Activated CD8-positive, alpha-beta memory T cell treated with anti-CD3 and anti-CD28 coated beads, Interleukin-2, amount 50 U/mL, for 1 hour (primary cell): ENCODE results near the gene PDHX.

ENCODE experiments used
- DNase-seq: peaks from one replicate; pipeline ENCODE4 v3.0.0-alpha.2; 2020; ENCODE audit errors: extremely low read depth

Gene PDHX

DNA sequence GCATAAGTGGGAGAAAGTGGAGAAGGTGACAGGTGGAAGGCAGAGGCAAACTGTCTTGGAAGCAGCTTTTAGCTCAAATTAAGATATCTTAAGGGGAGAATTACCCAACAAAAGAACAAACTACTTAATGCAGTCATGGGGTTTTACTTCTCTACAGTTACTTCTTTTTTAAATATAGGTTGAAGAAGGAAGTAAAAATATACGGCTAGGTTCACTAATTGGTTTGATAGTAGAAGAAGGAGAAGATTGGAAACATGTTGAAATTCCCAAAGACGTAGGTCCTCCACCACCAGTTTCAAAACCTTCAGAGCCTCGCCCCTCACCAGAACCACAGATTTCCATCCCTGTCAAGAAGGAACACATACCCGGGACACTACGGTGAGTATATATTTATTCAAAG lies 40.8 kb downstream of the PDHX start:
- no peak for DNase-seq

DNA sequence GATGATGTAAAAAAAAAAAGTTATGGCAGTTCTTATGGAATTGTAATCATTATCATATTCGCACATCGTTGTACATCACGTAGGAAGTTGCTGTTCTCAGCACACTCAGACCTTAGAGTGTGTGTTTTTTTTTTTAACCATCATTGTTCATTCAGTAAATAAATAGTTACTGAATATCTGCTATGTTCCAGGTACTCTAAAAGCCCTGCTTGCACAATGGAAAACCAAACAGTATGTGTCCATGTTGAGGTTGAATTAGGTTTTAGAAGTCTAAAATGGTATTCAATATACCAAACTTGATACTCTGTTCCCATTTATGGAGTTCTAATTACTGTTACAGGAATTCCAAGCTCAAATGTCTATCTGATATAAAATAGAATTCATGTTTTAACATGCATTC lies 41.2 kb downstream of the PDHX start:
- no peak for DNase-seq

DNA sequence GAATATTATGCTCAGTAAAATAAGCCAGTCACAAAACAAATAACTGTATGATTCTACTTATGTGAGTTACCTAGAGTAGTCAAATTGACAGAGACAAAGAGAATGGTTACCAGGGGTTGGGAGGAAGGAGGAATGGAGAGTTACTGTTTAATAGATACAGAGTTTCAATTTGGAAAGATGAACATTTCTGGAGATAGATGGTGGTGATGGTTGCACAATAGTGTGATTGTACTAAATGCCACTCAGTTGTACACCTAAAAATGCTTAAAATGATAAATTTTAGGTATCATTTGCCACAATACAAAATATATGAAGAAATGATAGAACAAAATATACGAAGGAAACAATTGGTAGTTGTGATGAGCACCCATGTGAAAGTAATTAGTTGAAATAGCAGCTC lies 43.4 kb downstream of the PDHX start:
- DNase-seq = no peak

DNA sequence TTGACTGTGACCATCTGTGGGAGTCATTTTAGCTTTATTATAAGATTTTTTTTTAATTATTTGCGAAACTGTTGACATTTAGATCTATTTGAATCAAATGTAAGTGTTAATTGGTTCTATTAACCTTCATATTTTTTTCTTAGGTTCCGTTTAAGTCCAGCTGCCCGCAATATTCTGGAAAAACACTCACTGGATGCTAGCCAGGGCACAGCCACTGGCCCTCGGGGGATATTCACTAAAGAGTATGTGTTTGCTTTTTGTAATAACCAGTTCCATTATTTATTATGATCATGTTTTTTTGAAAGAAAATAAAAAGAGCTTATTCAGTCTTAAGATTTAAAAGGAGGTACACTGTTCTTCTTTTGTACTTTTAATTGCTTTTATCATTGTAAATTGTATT lies 43.9 kb downstream of the PDHX start:
- DNase-seq = no peak

DNA sequence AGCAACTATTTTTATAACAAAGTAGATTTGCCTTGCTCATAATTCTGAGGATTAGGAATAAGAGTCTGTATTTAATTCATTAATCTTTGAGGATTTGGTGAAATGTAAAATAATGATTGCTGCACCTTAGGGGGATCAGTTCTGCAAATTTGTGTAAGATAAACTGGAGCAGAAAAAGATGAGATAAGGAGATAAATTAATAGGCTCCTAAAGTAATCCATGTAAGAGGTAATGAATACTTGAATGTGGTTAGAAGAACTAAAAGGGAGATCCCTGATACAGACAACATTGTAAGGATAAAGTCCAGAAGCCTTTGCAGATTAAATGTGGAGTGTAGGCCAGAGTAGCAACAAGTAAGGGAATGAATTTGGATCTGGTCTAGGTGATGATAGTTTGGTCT lies 45.6 kb downstream of the PDHX start:
- DNase-seq = no peak

DNA sequence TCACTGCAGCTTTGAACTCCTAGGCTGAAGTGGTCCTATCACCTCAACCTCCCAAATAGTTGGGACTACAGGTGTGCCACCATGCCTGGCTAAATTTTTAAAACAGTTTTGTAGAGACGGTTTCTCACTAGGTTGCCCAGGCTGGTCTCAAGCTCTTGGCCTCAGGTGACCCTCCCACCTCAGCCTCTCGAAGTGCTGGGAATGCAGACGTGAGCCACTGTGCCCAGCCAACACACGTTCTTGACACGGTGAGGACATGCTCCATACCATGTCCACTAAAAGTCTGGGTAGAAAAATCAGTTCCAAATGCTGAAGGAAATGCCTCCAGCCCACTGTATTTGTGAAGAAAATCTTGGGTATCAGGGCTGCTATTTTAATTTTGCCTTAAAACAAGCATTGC lies 46.9 kb downstream of the PDHX start:
- DNase-seq = no peak

DNA sequence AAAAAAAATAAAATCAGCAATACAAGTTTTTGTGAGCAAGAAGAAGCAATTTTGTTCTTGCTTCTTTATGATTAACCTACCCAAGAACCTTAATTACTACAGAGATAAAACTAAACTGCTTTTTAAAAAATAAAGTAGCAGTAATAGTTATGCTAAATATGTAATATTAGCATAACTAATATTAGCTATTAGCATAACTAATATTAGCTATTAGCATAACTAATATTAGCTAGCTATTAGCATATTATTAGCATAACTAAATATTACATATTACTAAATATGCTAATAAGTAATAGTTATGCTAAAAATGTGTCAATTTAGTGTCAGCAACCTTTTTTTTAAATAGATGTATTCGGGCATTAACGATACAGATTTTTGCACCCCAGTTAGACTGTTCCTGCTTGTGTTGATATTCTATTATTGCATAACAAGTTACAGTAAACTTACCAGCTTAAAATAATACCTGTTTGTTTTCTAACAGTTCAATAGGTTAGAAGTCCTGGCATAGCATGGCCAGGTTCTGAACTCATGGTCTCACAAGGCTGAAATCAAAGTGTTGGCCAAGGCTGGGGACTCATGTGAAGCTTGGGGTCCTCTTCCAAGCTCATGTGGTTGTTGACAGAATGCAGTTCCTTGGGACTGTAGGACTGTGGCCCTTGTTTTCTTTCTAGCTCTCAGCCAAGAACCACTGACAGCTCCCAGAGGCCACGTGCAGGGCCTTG lies 48.4 kb downstream of the PDHX start:
- DNase-seq = no peak

DNA sequence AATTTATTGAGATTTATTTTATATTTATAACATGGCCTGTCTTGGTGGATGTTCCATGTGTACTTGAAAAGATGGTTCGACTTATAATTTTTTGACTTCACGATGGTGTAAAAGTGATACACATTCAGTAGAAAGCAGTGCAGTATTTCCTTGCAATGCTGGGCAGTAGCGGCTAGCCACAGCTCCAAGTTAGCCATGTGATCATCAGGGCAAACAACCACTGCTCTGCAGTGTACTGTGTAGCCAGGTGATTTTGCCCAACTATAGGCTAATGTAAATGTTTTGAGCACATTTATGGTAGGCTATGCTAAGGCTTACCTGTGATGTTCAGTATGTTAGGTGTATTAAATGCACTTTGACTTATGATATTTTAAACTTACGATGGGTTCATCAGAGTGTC lies 52.4 kb downstream of the PDHX start:
- DNase-seq = no peak

DNA sequence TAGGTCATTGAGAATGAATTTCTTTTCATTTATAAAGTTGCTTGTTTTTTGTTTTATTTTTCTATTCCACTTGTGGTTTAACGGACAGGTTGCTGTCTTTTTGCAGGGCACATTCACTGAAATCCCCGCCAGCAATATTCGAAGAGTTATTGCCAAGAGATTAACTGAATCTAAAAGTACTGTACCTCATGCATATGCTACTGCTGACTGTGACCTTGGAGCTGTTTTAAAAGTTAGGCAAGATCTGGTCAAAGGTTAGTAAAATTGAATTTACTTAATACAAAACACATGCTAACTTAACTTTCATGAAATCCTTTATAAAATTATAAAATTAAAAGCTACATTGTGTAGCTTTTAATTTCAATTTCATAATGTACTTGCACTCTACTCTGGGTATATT lies 53.6 kb downstream of the PDHX start:
- no peak for DNase-seq

DNA sequence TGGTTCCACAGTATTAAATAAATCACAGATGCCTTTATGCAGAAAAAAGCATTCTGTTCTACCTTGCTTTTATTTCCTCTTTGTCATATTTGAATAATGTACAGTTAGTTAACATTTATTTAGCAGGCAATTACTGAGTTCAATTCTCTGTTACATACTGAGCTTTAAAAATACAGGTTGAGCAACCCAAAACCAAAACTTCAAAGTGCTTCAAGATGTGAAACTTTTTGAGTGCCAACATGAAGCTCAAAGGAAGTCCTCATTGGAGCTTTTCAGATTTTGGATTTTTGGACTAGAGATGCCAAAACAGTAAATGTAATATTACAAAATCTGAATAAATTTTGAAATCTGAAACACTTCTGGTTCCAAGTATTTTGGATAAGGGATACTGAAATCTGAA lies 54.1 kb downstream of the PDHX start:
- no peak for DNase-seq

DNA sequence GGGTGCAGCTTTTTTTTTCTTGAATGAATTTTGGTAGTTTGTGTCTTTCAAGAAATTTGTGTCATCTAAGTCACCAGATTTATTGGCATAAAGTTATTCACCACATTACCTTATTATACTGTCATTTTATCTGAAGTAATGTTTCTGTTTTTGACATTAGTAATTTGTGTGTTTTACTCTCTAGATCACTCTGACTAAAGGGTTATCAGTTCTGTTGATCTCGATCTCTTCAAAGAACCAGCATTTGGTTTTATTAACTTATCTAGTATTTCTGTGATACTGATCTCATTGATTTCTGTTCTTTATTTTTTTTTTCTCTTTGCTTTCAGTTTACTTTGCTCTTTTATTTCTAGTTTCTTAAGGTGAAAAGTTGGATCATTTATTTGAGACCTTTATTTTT lies 55.5 kb downstream of the PDHX start:
- DNase-seq = no peak

DNA sequence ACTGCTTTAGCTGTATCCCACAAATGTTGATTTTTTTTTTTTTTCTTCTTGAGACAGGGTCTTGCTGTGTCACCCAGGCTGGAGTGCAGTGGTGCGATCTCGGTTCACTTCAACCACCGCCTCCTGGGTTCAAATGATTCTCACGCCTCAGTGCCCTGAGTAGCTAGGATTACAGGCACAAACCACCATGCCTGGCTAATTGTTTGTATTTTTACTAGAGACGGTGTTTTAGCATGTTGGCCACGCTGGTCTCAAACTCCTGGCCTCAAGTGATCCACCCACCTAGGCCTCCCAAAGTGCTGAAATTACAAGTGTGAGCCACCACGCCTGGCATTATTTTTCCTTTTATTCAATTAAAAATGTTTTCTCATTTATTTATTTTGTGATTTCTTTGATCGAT lies 55.9 kb downstream of the PDHX start:
- no peak for DNase-seq

DNA sequence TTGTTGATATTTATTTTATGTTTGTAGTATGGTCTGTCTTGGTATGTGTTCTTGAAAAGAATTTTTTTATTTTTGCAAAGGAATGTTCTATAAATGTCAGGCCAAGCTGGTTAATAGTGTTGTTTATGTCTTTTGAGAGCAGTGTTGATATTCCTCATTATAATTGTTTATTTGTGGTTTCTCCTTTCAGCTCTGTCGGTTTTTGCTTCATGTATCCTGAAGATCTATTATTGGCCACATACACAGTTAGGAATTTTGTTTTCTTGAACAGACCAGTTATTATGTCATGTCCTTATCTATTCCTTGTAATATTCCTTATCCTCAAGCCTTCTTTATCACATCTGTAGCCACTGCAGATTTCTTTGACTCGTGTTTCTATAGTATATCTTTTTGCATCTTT lies 56.5 kb downstream of the PDHX start:
- no peak for DNase-seq

DNA sequence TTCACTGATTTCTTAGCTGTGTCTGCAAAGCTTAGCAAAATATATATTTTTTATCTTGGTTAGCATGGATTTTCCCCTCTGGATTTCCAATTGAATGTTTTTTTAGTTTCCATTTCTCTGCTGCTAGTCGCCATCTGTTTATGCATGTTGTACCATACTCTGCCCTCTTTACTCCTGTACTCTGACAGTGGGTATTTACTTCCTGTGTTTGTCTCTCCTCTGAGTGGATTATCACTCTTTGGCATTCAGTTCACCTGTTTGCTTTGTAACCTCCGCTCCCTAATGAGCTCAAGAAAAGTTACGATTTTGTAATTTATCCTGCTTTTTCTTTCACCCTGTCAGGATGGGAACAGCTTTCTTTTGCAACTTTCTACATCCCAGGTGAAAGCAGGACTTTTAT lies 59.1 kb downstream of the PDHX start:
- DNase-seq = no peak

DNA sequence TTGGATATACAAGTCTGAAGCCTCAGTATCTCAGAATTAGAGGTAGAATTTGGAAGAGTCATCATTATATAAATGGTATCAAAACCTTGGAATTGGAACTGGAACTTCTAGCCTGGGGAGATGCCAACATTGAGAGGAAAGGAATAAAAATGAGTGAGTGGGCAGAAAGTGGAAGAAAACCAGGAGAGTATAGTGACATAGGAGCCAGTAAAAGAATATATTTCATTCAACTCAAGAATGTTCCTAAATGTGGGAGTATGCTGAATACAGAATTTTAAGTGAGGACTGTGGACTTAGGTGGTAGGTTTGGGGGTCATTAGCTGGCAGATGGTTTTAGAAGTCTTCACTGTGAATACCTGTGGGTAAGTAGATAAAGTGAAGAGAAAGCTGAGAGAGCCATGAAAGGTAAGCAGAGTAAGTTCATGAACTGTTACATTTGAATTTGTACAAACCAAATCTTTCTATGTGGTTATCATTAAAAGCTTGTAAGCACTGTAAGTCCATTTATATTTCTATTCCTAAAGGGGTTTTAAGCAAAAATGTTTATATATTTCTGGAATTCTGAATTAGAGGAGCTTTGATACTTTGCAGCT lies 60.2 kb downstream of the PDHX start:
- DNase-seq = no peak

DNA sequence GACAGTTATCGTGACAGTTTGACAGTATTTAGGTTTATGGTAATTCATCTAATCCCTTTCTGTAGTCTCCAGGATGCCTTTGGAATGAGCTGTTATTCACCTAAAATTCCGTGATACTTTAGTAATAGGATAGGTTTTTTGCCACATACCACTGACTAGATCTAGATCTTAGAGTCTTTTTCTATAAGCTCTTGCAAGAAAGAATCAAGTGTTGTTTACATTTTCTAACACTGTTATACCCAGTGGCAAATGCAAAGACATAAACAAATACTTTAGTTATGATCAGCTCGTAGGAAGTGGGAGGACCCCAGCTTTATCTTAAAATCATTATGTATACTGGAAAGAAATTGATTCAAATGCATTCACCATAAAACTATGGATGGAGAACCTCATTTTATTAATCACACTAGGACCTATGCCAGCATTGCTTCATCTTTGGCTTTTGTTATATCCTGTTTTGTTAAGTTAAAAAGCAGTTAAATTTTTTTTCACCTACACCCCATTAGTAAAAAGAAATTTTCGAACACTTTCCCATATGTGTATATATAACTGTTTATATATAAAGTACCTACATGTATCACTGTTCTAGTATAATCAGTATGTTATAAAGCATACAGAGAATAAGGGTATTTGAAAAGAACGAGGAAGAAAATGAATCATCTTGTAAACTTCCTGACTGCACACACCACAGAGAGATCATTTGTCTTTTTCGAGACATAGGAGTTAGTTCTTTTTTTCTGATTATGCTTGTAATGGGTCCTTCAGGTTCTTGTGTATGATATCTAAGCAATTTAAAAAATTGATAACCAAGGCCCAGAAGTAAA lies 60.9 kb downstream of the PDHX start:
- no peak for DNase-seq

DNA sequence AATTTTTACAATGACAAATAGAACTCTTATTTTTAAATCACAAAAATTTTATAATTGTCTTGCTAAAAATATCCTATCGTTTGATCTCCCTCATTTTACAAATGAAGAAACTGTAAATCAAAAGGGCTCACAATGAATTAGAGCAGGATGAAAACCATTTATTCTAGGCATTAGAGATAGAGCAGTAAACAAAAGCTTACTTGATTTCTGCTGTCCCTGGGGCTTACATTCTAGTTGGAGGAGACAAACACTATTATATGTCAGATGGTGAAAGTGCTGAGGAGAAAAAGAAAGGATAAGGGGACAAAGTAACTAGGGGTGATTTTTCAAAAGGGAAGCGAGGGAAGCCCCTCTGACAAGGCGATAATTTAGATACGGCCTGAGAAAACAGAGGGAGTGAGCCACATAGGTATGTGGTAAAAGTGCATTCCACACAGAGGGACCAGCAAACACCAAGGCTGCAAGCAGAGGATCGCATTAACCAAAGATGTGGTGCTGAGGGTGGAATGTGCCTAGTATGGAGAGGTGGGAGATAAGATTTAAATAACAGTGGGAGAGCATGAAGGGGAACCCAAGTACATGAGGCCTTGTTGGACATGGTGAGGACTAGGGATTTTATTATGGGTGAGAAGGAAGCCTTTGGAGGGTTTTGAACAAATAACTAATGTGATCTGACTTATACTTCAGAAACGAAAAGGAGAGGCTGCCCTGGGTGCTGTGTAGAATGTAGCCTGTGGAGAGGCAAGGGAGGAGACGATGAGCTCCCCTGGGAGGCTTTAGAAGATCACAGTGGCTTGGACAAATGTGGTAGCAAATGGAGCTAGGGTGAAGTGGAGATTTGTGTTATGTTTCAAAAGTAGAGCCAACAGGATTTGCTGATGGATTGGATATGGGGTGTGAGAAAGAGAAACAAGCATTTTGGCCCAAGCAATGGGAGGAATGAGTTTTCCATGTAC lies 62.1 kb downstream of the PDHX start:
- no peak for DNase-seq

DNA sequence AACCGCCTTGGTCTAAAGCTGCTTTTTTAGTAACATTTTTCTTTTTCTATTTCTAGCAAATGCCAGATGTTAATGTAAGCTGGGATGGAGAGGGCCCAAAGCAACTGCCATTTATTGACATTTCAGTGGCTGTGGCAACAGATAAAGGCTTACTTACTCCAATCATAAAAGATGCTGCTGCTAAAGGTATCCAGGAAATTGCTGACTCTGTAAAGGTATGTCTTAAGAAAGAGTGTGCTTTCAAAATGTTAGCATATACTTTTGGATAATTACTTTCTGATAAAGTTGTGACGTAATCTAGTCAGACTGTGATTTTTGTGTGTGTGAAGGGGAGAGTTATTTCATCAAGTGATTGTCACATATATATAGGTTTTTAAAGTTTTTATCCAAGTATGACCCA lies 68.1 kb downstream of the PDHX start:
- DNase-seq = no peak

DNA sequence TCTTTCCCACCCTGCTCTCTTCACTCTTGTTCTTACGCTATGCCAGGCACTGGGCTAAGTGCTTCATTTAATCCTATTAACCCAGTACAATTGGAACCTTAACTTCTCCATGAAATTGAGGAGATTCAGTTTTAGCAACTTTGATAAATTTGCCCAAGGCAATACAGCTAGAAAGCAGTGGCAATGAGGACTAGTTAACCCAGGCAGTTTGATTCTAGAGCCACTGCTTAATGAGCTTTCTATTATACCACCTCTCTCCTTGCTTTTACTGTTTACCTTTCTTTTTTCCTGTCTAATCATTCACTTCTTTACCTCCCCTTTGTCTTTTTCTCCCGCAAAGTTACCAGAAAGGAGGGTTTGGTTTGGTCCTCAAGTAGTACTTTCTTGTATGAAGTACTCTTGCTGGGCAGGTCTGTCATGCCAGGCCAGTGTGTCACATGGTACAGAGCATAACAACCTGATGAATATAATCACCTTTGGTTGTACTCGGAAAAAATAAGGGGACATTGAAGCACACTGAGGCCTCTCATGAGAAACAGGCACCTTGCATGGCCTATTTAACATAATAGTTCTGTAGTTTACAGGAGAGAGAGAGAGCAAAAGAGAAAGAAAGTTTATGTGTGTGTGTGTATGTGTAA lies 70.6 kb downstream of the PDHX start:
- DNase-seq = no peak

DNA sequence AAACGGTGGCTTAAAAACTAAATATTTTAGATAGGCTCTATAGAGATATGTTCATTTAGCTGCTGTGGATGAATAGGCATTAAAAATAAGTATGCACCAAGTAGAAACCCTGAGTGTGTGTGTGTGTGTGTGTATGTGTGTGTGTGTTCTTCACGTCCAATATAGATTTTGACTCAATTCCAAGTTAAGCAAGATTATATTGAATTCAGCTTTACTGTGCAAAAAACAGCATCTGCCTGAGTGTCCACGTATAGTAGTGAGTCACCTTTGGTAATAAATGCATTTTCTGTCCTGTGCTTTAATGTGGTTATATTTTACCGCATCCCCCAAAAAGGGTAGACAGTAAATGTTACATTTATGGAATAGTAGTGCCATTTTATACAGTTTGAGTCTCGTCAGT lies 71.2 kb downstream of the PDHX start:
- DNase-seq = no peak
